ENCODE measurements around the gene MMP11. TPM values are rescaled to one million over a fixed set of nuclear protein-coding genes. Genes with fewer than 3 reads are reported as not detected.

The MMP11 gene
- total and polyA plus RNA-seq, 4 donors: 4.3 to 7.7 (median 6.6) TPM

DNA sequence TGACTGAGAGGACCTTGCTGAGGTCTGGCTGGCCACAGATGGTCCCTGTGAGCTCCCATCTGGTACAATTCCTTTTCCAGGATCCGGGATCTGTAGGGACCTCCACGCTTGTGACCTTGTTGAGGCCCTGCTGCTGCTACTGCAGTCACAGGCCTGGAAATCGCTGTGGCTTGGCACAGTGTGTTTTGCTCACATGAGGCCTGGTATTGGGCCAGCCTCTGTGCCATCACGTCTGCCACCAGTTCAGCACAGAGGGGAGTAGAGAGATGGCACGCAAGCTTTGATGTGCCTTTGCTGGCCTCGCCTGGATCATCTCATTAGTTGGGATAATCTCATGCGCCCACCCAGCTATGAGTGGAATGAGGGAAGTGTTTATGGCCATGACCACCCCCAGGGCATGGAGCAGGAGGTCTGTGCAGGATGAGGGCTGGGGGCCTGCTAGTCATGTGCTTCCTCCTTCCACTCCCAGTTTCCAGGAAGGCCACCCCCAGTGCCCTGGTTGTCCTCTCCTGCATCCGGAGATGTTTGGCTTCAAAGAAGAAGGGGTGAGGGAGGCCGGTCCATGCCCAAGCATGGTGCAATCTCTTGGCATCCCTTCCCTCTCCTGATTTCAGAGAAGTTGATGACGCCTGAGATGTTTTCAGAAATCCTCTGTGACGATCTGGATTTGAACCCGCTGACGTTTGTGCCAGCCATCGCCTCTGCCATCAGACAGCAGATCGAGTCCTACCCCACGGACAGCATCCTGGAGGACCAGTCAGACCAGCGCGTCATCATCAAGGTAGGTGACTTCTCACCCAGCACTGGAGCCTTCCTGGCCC lies 43.7 kb downstream of the MMP11 start:
- WGBS (ENCODE audit: insufficient coverage): 92% methylated on average over 15 of the region's 18 CpGs
- H3K4me1 ChIP-seq (ENCODE audit: control insufficient read depth, insufficient read depth, low read length): no peaks in the 10 kb centered on the region
- H3K27me3 ChIP-seq (ENCODE audit: control insufficient read depth, insufficient read depth, low read length): no peaks in the 10 kb centered on the region
- no peak overlapping the region for H3K27ac ChIP-seq (ENCODE audit: low read depth, low read length)
- peak in 2 of 6 donors; percentile 63 to 65 for DNase-seq (ENCODE audit: low read depth in 4 of 6, low spot score in 6 of 6)
- no peaks in the 10 kb centered on the region for H3K9me3 ChIP-seq (ENCODE audit: control insufficient read depth, insufficient read depth, low read length)
- H3K36me3 ChIP-seq (ENCODE audit: control insufficient read depth, insufficient read depth, low read length): peaks cover 77% of the 10 kb centered on the region
- no peak overlapping the region for H3K4me3 ChIP-seq (ENCODE audit: low read depth, low read length)

DNA sequence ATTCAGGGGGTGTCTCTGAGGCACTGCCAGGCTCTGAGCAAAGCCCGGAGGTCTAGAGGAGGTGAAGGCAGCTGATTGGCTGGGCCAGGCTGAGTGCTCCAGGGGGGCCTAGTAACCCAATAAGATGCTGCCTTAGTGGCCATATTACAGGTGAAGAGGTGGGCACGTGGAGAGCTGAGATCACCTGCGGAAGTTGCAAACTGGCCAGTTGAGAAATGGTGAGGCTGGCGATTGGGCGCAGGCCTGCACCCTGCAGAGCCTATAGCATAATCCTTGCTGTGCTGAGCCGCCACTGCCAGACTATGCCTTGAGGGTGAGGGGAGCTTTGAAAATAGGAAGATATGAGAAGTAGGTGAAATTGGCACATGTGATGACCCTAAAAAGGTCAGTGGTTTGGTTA lies 44.5 kb downstream of the MMP11 start:
- Histone ChIP-seq H3K36me3 (ENCODE audit: control insufficient read depth, insufficient read depth, low read length) (peaks cover 85% of the 10 kb centered on the region), H3K27ac (ENCODE audit: low read depth, low read length) (no peak overlapping the region), H3K4me1 (ENCODE audit: control insufficient read depth, insufficient read depth, low read length) (no peaks in the 10 kb centered on the region), H3K9me3 (ENCODE audit: control insufficient read depth, insufficient read depth, low read length) (no peaks in the 10 kb centered on the region), H3K27me3 (ENCODE audit: control insufficient read depth, insufficient read depth, low read length) (no peaks in the 10 kb centered on the region), H3K4me3 (ENCODE audit: low read depth, low read length) (no peak overlapping the region)
- DNase-seq (ENCODE audit: low read depth in 4 of 6, low spot score in 6 of 6): no peak
- 88% methylated on average over 6 of the region's 6 CpGs for WGBS (ENCODE audit: insufficient coverage)

DNA sequence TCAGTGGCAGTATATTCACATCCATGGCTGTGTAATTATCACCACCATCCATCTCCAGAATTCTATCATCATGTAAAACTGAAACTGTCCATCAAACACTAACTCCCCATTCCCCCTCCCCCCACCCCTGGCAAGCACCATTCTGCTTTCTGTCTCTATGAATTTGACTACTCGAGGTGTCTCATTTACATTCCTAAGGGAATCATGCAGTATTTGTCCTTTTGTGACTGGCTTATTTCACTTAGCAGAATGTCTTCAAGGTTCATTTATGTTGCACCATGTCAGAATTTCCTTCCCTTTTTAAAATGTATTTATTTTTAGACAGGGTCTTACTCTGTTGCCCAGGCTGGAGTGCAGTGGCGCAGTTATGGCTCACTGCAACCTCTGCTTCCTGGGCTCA lies 45.9 kb downstream of the MMP11 start:
- WGBS (ENCODE audit: insufficient coverage): 100% methylated on average over 1 of the region's 2 CpGs
- no peak overlapping the region for H3K4me3 ChIP-seq (ENCODE audit: low read depth, low read length)
- H3K27me3 ChIP-seq (ENCODE audit: control insufficient read depth, insufficient read depth, low read length): no peaks in the 10 kb centered on the region
- H3K36me3 ChIP-seq (ENCODE audit: control insufficient read depth, insufficient read depth, low read length): peaks cover 95% of the 10 kb centered on the region
- H3K4me1 ChIP-seq (ENCODE audit: control insufficient read depth, insufficient read depth, low read length): peaks cover 5% of the 10 kb centered on the region
- DNase-seq (ENCODE audit: low read depth in 4 of 6, low spot score in 6 of 6): no peak
- no peak overlapping the region for H3K27ac ChIP-seq (ENCODE audit: low read depth, low read length)
- no peaks in the 10 kb centered on the region for H3K9me3 ChIP-seq (ENCODE audit: control insufficient read depth, insufficient read depth, low read length)

DNA sequence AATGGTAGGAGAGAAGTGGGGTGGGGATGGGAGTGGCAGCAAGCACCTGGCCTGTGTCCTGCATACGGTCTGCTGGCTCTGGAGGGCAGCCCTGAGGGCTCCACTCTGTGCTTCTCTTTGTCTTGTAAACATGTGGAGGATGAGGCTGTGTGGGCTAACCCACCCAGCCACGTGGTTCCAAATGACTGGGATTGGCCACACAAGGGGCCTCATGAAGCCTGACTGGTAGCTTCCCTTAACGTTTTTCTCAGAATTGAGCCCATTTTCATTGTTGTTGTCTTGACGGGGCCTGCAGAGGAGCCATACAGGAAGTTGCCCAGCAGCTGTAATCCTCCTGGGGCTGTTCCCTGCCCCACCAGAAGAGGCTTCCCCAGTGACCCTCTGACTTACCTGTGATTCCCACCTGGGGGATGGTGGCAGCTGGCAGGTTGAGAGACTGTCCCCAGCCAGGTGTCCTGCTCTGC lies 48.1 kb downstream of the MMP11 start:
- no peak overlapping the region for H3K4me3 ChIP-seq (ENCODE audit: low read depth, low read length)
- no peak overlapping the region for H3K27ac ChIP-seq (ENCODE audit: low read depth, low read length)
- 66% methylated on average over 4 of the region's 4 CpGs for WGBS (ENCODE audit: insufficient coverage)

DNA sequence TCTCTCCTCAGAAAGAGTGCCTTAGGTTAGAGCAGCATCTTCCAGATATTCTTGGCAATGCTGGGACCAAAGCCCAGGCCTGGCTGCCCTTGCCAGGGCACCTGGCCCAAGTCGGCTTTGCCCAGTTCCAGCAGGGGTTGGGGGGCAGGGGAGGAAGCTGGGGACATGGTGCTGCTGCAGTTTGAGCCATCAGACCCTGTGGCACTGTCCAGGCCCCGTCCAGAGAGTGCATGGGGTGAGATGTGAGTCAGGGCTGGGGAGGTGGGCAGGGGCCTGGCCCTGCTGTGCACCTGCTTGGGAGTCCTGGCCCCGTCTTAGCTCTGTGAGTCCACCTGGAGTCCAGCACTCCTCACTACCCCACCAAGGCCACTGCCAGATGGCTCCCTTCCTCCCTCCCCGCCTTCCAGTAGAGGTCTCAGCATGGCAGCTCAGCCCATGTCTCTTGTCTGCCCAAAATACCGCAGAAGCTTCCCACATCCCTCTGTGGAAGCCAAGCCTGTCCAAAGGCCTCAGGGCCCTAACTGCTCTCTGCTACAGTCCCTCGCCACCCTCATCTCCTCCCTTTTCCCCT lies 49.5 kb downstream of the MMP11 start:
- no peaks in the 10 kb centered on the region for H3K27me3 ChIP-seq (ENCODE audit: control insufficient read depth, insufficient read depth, low read length)
- H3K4me1 ChIP-seq (ENCODE audit: control insufficient read depth, insufficient read depth, low read length): peaks cover 5% of the 10 kb centered on the region
- WGBS (ENCODE audit: insufficient coverage): 59% methylated on average over 6 of the region's 6 CpGs
- H3K36me3 ChIP-seq (ENCODE audit: control insufficient read depth, insufficient read depth, low read length): peaks cover 98% of the 10 kb centered on the region
- H3K27ac ChIP-seq (ENCODE audit: low read depth, low read length): no peak overlapping the region
- no peaks in the 10 kb centered on the region for H3K9me3 ChIP-seq (ENCODE audit: control insufficient read depth, insufficient read depth, low read length)
- no peak overlapping the region for H3K4me3 ChIP-seq (ENCODE audit: low read depth, low read length)
- no peak for DNase-seq (ENCODE audit: low read depth in 4 of 6, low spot score in 6 of 6)

More for the DNA sequence above, 48.1 kb downstream of the MMP11 start:
- Histone ChIP-seq H3K36me3 (ENCODE audit: control insufficient read depth, insufficient read depth, low read length) (peaks cover 98% of the 10 kb centered on the region), H3K9me3 (ENCODE audit: control insufficient read depth, insufficient read depth, low read length) (no peaks in the 10 kb centered on the region), H3K4me1 (ENCODE audit: control insufficient read depth, insufficient read depth, low read length) (peaks cover 5% of the 10 kb centered on the region), H3K27me3 (ENCODE audit: control insufficient read depth, insufficient read depth, low read length) (no peaks in the 10 kb centered on the region)
- DNase-seq (ENCODE audit: low read depth in 4 of 6, low spot score in 6 of 6): no peak

DNA sequence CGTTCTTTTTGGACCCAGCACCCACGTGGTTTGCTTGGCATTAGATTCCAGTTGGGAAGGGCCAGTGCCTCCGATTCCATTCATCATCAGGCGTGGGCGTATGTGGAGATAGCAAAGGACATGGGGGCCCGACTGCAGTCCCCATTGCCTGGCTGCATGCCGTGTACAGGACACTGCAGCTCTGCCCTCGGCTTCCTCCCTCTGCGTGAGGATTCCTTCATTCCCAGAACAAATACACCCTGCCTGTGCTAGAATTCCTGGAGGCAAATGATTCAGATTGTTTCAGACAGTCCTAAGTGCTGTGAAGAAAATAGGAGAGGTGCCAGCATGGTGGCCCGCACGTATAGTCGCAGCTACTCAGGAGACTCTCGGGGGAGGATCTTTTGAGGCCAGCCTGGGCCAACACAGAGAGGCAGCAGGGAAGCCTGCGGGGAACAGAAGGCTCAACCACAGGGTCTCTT lies 50.7 kb downstream of the MMP11 start:
- WGBS (ENCODE audit: insufficient coverage): 83% methylated on average over 10 of the region's 14 CpGs

DNA sequence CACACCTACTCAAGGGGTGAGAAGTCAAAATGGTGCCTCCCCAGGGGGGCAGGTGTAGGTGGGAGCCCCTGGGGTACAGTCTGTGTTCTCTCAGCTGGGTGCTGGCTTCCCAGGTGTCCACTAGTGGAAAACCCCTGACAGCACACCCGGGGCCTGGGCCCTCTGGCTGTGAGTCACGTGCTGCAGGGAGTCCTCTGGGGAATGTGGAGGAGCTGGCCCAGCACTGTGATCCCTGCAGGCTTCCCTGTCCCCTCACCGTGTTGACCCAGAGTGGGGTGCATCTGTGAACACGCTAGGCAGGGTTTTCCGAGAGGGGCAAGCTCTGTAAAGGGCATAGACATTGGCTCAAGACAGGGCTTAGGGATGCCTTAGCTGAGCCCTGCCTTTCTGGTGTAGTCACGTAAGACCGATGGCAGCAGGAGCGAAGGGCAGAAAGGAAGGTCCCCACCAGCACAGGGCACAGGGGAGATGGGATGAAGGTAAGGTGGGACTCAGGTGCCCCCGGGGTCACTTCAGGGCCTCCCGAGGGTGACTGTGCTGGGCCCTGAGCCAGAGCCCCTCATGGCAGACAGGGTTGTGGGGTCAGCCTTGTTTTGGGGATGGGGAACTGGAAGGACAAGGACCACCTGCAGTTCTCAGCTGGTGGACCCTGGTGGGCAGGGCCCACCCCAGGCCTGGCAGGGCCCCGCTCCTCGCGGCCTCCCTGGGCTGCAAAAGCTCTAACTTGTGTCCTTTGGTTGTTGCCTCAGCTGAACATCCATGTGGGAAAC lies 52.0 kb downstream of the MMP11 start:
- Histone ChIP-seq H3K9me3 (ENCODE audit: control insufficient read depth, insufficient read depth, low read length) (no peaks in the 10 kb centered on the region), H3K4me3 (ENCODE audit: low read depth, low read length) (no peak overlapping the region), H3K36me3 (ENCODE audit: control insufficient read depth, insufficient read depth, low read length) (peaks cover 100% of the 10 kb centered on the region), H3K4me1 (ENCODE audit: control insufficient read depth, insufficient read depth, low read length) (peaks cover 5% of the 10 kb centered on the region), H3K27me3 (ENCODE audit: control insufficient read depth, insufficient read depth, low read length) (no peaks in the 10 kb centered on the region), H3K27ac (ENCODE audit: low read depth, low read length) (no peak overlapping the region)
- DNase-seq (ENCODE audit: low read depth in 4 of 6, low spot score in 6 of 6): no peak
- WGBS (ENCODE audit: insufficient coverage): 90% methylated on average over 13 of the region's 13 CpGs

More for the DNA sequence above, 50.7 kb downstream of the MMP11 start:
- H3K9me3 ChIP-seq (ENCODE audit: control insufficient read depth, insufficient read depth, low read length): no peaks in the 10 kb centered on the region
- H3K27ac ChIP-seq (ENCODE audit: low read depth, low read length): no peak overlapping the region
- H3K36me3 ChIP-seq (ENCODE audit: control insufficient read depth, insufficient read depth, low read length): peaks cover 99% of the 10 kb centered on the region
- no peak overlapping the region for H3K4me3 ChIP-seq (ENCODE audit: low read depth, low read length)
- no peak for DNase-seq (ENCODE audit: low read depth in 4 of 6, low spot score in 6 of 6)
- H3K4me1 ChIP-seq (ENCODE audit: control insufficient read depth, insufficient read depth, low read length): peaks cover 5% of the 10 kb centered on the region
- H3K27me3 ChIP-seq (ENCODE audit: control insufficient read depth, insufficient read depth, low read length): no peaks in the 10 kb centered on the region

DNA sequence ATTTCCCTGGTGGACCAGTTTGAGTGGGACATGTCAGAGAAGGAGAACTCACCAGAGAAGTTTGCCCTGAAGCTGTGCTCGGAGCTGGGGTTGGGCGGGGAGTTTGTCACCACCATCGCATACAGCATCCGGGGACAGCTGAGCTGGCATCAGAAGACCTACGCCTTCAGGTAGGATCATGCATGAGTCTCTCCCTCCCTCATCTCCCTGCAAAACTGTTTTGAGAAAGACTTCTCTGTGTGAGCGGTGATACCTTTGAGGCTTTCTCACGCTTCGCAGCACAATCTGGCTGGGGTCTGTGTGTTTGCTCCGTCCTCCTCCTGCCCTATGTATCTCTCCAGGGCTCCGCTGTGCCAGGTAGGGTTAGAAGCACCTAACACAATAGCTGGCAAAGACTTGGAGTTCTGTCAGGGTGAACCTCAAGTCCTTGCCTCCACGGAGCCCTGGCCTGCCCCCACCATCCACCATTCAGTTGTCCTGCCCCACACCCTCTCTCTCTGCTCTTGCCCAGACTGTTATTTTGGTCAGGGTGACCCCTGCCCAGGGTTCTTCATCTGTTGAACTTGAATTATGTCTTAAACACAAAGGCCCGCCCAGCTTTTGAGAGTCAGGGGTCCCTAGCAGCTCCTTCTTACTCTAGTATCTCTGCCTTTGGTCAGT lies 52.7 kb downstream of the MMP11 start:
- Histone ChIP-seq H3K36me3 (ENCODE audit: control insufficient read depth, insufficient read depth, low read length) (peaks cover 94% of the 10 kb centered on the region), H3K4me3 (ENCODE audit: low read depth, low read length) (no peak overlapping the region), H3K27ac (ENCODE audit: low read depth, low read length) (no peak overlapping the region), H3K9me3 (ENCODE audit: control insufficient read depth, insufficient read depth, low read length) (no peaks in the 10 kb centered on the region), H3K27me3 (ENCODE audit: control insufficient read depth, insufficient read depth, low read length) (no peaks in the 10 kb centered on the region), H3K4me1 (ENCODE audit: control insufficient read depth, insufficient read depth, low read length) (peaks cover 5% of the 10 kb centered on the region)
- no peak for DNase-seq (ENCODE audit: low read depth in 4 of 6, low spot score in 6 of 6)
- 93% methylated on average over 11 of the region's 12 CpGs for WGBS (ENCODE audit: insufficient coverage)

Measured in spinal cord (tissue), 10 donors.